PFSK-1 (cell line): ENCODE data around the gene GNAT2.

Experiments
- POLR2AphosphoS5 ChIP-seq: IDR thresholded peaks from 2 replicates; pipeline ENCODE4 v1.6.1; 2012; ENCODE audit warnings: low read depth, mild to moderate bottlenecking, control low read depth, low read length, moderate library complexity
- SIN3A ChIP-seq: IDR thresholded peaks from 2 replicates; pipeline ENCODE4 v1.6.1; 2012; ENCODE audit warnings: mild to moderate bottlenecking, low read length, moderate library complexity, borderline replicate concordance; ENCODE audit not compliant: insufficient read depth
- TAF1 ChIP-seq: IDR thresholded peaks from 2 replicates; pipeline ENCODE4 v1.6.1; 2012; ENCODE audit warnings: low read length, control low read depth, borderline replicate concordance; ENCODE audit not compliant: insufficient read depth
- TF ChIP-seq, protein P1 (sequence below), 2 experiments: IDR thresholded peaks; 2 replicates each; pipeline versions ENCODE4 v1.6.1 to v1.8.0; 2011 to 2012; ENCODE audit warnings: low read depth in 2 of 2, low read length in 2 of 2, control low read depth in 1 of 2, inconsistent platforms in 1 of 2, mild to moderate bottlenecking in 1 of 2, moderate library complexity in 1 of 2; ENCODE audit not compliant: insufficient read depth in 1 of 2

GRCh38 chr1:109634292-109634691, 14.9 kb upstream of the GNAT2 start:
- TF ChIP-seq SIN3A: no peak
- TF ChIP-seq POLR2AphosphoS5: no peak
- TF ChIP-seq TAF1: no peak
- TF ChIP-seq, protein P1, sequence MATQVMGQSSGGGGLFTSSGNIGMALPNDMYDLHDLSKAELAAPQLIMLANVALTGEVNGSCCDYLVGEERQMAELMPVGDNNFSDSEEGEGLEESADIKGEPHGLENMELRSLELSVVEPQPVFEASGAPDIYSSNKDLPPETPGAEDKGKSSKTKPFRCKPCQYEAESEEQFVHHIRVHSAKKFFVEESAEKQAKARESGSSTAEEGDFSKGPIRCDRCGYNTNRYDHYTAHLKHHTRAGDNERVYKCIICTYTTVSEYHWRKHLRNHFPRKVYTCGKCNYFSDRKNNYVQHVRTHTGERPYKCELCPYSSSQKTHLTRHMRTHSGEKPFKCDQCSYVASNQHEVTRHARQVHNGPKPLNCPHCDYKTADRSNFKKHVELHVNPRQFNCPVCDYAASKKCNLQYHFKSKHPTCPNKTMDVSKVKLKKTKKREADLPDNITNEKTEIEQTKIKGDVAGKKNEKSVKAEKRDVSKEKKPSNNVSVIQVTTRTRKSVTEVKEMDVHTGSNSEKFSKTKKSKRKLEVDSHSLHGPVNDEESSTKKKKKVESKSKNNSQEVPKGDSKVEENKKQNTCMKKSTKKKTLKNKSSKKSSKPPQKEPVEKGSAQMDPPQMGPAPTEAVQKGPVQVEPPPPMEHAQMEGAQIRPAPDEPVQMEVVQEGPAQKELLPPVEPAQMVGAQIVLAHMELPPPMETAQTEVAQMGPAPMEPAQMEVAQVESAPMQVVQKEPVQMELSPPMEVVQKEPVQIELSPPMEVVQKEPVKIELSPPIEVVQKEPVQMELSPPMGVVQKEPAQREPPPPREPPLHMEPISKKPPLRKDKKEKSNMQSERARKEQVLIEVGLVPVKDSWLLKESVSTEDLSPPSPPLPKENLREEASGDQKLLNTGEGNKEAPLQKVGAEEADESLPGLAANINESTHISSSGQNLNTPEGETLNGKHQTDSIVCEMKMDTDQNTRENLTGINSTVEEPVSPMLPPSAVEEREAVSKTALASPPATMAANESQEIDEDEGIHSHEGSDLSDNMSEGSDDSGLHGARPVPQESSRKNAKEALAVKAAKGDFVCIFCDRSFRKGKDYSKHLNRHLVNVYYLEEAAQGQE (IDR thresholded peaks at IDR 0.05; ENCODE audit: insufficient read depth in 1 of 2, low read depth in 2 of 2, low read length in 2 of 2): no peak
